Caki2 (cell line): ENCODE measurements around the gene CSNK2B. TPM values are rescaled to one million over a fixed set of nuclear protein-coding genes. Genes with fewer than 3 reads are reported as not detected.
A peak's percentile ranks its signal among the peaks of the same experiment; 100 is the strongest.
"Not testable (repeated sequence)": the region's sequence is repeated elsewhere in the genome, so short reads cannot be mapped to it uniquely, and the experiment has no call there.

Source experiments
- DNase-seq: peaks from one replicate; pipeline ENCODE4 v3.0.0-alpha.2; 2015; ENCODE audit warnings: low read depth
- in situ Hi-C: cut with HindIII; loops from 2 replicates; pipeline ENCODE4 v1.10.0; 2016; ENCODE audit warnings: low sequenced_read_pairs, low pct_unique_long_range_greater_than_20kb, mixed read lengths
- total RNA-seq: library from RNA; depleted of rRNA; stranded (reverse); fragments of >200 nt; shearing (Covaris generic); gene quantifications from 2 replicates; pipeline ENCODE4 v1.2.3, GENCODE V29; 2014; ENCODE audit warnings: low replicate concordance

The CSNK2B gene
- total RNA-seq, 1 experiment from 2014 or later, result 104 TPM

DNA sequence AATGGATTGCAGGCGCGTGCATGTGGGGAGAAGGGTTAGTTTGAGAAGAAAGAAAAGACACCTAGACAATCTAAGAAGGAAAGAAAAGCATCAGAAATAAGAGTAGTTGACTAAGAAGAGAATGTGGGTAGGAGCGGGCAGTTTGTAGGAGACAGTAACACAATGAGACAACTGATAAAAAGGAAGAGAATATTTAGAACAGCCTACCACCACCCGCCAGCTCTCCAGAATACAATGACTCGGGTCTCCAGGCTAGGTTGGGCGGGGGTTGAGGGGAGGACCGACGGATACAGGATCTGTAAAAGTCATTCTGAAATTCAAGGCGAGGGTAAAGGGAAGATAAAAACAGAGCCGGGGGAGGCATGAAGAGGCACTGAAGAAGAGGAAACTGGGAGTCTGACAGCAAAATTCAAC, 36.5 kb downstream of the CSNK2B start:
- no peak for DNase-seq
- in situ Hi-C loops, result no loop called here

DNA sequence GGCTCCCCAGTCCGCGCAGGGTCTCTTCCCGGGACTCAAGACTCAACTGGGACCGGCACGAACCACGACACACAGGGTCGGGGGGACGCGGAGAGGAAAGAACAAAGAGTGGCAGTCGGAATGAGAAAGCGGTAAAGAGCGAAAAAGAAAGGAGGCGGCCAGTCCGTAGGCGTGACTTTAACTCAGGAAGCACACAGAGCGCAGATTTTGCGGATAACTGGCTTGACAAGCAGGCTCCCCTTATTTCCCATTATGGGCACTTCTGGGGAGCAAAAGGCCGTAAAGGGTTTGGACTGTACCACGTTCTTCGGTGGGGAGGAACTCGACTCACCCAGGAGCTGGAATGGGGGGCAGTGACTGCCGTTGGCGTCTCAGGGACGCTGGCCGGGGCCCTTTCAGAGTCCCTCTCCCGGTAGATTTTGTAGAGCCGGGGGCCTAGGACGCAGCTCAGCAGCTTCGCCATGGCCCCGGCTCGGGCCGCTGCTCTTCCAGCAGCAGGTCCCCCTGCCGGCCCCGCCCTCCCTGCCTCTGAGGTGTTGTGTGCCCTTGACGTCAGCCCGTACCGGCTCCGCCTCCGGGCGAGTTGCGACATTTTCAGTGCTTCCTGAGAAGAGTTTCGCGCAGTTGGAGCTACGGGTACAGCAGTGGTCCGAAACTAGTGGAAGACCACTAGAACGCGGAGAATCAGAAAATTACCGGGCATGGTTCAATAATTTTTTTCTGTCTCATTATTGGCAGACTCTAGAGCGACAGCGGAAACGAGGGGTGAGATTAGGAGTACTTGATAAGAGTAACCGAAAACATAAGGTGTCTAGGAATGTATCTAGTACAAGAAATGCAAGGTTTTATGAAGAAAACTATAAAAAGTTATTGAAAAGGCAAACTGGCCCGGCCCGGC, 37.2 kb downstream of the CSNK2B start, which contains the start of gene ABHD16A:
Gene ABHD16A, minus strand, starts transcription at position 506 of the 898 bp plus-strand sequence. Its CDS starts 43 bp downstream, at position 463.
- peak; percentile 94 for DNase-seq
- in situ Hi-C loops, result no loop called here

DNA sequence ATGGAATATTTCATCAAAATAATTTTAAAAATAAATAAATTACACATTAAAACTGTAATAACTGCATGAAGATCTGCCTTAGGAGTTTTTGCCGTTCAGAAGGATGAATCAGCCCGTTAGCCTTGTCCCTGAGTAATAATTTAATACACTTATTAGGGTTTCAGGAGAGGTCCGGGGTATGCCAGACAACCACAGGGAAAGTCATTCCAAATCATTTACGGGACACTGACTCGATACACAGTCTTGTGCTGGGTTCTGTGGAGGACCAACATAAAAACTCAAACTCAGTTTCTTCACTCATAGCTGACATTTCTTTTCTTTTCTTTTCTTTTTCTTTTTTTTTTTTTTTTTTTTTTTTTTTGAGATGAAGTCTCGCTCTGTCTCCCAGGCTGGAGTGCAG, 40.1 kb downstream of the CSNK2B start:
- DNase-seq, result no peak
- in situ Hi-C loops, result no loop called here

DNA sequence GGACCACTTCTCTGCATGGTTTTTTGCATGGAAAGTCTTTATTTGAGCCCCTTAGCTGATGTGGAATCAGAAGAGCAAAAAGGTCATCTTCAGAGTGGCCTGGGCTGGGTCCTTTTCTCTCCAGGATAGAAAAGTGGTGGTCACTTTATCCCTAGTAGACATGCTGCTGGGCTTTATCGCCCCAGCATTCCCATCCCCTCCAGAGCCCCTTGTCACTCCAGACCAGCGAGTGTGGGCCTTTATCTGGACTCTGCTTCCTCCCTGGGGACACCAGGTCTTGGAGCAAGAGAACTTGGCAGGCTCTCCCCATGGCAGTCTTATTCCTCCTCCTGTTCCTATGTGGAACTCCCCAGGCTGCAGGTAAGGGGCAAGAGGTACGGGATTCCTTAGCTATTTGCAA, 40.7 kb downstream of the CSNK2B start, which contains the start of gene LY6G6F:
Gene LY6G6F, plus strand, starts transcription at position 268 of the 400 bp plus-strand sequence. Its CDS starts 41 bp downstream, at position 309.
- in situ Hi-C loops, result no loop called here
- DNase-seq, result no peak

DNA sequence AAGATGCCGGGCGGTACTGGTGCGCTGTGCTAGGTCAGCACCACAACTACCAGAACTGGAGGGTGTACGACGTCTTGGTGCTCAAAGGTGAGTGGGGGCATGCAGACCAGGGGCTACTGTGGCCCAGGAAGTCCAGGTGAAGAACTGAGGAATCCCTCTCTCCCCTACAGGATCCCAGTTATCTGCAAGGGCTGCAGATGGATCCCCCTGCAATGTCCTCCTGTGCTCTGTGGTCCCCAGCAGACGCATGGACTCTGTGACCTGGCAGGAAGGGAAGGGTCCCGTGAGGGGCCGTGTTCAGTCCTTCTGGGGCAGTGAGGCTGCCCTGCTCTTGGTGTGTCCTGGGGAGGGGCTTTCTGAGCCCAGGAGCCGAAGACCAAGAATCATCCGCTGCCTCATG, 41.8 kb downstream of the CSNK2B start:
- in situ Hi-C loops, result no loop called here
- DNase-seq, result no peak

DNA sequence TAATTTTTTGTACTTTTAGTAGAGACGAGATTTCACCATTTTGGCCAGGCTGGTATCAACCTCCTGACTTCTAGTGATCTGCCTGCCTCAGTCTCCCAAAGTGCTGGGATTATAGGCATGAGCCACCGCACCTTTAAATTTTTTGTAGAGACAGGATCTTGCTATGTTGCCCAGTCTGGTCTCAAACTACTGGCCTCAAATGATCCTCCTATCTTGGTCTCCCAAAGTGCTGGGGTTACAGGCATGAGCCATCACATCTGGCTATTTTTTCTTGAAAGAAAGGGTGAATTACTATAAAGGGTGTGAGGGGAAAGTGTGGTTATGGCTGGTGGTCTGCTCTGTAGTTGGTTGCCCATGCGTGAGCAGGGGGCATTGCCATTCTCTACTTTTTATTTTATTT, 42.3 kb downstream of the CSNK2B start:
- no peak for DNase-seq
- in situ Hi-C loops, result no loop called here

DNA sequence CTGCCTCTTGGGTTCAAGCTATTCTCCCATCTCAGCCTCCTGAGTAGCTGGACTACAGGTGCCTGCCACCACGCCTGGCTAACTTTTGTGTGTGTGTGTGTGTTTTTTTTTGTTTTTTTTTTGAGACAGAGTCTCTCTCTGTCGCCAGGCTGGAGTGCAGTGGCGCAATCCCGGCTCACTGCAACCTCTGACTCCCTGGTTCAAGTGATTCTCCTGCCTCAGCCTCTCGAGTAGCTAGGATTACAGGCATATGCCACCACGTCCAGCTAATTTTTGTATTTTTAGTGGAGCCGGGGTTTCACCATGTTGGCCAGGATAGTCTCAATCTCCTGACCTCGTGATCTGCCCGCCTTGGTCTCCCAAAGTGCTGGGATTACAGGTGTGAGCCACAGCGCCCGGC, 43.3 kb downstream of the CSNK2B start:
- DNase-seq, in situ Hi-C loops: not testable (repeated sequence)

DNA sequence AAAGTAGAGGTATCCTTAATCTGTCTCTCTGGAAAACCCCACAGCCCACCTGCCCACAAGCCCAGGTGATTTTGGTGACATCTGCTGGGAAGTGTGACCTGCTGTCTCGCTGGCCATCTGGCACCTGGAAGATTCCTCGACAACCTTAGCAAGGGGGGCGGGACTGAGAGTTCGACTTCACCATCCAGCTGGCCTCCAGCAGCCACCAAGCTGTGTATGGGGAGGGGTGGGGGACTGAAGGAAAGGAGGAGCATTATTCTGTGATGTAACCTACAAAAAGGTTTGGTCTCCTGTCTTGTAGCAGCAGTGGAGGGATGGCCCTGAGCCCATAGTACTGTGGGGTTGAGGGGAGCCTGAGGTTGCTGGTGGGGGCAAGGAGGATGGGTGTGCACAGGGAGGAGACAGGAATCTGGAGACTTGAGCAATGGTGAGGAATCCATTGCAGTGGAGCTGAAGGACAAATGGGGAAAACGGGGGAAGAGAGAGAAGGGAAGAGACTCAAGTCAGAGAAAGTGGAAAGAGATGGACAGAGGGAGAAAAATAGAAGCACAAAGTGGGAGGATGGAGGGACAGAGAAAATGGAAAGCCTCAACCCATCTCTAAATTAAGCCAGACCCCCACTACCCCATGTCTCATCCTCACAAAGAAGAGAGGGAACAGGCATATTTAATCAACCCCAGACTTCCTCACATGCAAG, 44.8 kb downstream of the CSNK2B start:
- in situ Hi-C loops, result no loop called here
- DNase-seq, result no peak

DNA sequence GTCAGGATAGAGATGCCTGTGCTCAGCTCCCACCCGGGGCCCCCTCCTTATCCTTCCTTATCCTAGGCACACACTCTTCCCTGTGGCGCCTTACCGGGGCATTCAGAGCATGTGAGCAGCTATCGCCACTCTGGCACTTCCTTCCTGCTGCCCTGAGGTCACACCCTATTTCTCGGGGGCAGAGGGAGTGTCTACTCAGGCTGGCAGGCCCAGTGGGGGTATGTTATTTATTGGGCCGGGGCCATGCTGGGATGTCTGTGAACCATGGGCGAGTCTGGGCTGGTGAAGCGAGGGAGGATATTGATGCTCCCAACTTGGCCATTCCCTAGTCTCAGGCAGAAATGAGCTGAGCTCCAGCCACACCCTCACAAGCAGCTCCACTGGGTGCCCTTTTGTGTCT, 45.4 kb downstream of the CSNK2B start:
- in situ Hi-C loops, result no loop called here

DNA sequence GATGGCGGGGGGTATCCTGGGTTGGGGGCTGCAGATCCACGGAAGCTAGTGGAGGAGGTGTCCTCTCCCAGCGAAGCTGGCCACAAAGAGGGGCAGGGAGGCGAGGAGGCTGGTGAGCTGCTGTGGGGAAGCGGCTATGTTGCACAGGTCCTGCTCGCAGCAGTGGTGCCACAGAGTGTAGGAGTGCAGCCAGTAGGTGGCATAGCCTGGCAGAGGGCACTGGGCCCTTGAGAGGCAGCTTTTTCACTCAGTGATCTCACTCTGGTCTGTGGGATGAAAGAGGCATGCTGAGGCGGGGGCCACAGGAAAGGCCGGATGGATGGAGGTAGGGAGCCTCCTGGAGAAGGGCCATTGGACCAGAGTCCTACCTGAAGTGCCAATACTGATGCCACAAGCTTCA, 46.4 kb downstream of the CSNK2B start:
- in situ Hi-C loops, result no loop called here

More for the DNA sequence above, 45.4 kb downstream of the CSNK2B start:
- no peak for DNase-seq

DNA sequence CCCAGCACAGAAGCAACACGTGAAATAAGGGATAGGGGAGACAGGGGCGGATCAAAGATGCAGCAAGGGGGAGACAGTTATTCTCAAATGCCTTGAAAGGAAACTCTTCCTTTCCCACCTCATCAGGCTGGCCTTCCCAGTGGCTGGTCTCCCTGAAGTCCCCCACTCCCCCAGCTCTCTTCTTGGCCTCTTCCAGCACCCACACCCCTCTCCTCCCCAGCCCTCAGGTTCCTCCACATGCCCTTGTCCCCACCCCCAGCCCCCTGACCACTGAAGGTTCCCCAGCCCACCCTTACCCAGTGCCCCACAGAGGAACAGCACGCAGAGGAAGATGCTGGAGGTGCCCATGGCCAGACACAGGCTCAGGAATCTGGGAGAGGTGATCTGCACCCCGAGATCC, 47.6 kb downstream of the CSNK2B start:
- in situ Hi-C loops, result no loop called here
- no peak for DNase-seq

More for the DNA sequence above, 46.4 kb downstream of the CSNK2B start:
- DNase-seq, result no peak

DNA sequence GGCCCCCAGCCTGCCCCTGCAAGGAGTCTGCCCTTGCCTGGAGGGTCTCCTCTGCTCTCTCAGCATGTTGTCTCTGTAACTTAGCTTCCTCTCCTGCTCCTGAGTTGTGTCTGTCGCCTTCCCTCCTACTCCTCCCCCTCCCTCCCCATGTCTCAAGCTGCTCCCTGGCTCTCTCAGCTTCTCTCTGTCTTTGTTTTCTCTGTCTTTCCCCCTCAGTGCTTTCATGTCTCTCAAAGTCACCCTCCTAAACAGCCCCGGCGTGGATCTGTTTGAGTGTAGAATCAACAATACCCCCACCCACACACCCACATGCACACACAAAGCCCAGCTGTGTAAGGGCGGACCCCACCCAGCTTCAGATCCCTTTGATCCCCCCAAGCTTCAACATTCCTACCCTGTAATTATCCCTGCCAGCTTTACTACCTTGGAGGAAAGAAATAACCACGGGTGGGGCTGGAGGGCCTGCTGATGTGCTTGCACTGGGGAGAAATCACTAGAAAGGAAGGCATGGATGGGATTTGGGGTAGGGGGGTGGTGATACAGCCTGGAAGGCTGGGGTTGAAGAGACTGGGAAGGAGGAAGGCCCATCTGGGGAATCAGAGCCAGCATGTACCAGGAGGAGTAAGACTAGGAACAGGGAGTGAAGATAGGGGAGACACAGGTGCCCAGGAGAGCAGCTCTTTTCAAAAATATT, 48.3 kb downstream of the CSNK2B start:
- no peak for DNase-seq
- in situ Hi-C loops, result no loop called here

DNA sequence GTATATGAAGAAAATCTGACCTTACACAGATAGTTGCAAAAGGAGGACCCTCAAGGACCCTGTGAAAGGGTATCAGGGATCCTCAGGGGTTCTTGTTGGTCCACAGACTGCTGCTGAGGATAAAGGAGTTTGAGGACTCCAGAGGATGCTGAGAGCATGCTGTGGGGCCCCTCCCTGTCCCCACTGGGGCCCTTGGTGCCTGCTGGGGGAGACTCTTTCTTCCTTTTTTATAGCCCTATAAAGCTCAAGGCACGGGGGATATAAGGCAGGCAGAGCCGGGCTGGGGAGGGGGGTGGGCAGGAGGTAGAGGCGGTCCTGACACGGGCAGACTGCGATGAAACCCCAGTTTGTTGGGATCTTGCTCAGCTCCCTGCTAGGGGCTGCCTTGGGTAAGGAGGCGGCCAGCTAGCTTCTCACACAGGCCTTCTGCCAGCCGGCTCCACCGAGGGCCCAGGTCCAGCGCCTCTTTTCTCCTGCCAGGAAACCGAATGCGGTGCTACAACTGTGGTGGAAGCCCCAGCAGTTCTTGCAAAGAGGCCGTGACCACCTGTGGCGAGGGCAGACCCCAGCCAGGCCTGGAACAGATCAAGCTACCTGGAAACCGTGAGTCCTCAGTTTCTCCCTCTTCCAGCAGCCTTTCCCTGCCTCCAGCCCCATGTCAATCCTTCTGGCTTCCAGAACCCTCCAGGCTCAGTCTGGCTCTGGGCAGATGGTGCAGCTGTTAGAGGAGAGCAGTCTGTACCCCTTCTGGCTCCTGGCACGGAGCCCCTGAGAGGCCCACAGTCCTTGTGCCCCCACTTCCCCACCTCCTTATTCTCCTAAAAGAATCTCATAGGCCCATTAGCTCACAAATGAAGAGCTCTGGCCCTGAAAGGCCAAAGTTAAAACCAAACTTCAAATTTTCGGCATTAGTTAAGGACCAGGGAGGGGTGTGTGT, 49.4 kb downstream of the CSNK2B start, which contains the start of gene LY6G6D:
Gene LY6G6D, plus strand, starts transcription at position 327 of the 937 bp plus-strand sequence. Its CDS starts 8 bp downstream, at position 335.
- in situ Hi-C loops, result no loop called here
- DNase-seq, result no peak

DNA sequence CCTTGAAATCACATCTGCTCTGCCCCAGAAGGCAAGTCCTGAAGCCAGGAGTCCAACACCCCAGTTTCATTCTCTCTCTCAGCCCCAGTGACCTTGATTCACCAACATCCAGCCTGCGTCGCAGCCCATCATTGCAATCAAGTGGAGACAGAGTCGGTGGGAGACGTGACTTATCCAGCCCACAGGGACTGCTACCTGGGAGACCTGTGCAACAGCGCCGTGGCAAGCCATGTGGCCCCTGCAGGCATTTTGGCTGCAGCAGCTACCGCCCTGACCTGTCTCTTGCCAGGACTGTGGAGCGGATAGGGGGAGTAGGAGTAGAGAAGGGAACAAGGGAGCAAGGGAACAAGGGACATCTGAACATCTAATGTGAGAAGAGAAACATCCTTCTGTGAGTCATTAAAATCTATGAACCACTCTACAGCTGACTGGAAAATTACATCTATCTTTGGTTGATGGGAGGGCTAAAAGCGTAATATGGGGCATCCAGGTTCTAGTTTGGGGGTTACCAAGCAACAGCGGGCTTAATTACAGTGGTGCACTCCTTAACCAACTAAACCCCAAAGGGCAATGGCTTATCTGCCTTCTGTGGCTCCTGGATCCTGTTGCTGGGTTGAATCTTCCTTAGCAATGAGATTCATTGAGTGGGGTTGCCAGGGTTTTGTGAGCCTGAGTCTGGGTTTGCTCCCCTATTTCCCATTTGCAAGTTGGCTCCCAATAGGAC, 51.8 kb downstream of the CSNK2B start:
- no peak for DNase-seq
- in situ Hi-C loops, result no loop called here

DNA sequence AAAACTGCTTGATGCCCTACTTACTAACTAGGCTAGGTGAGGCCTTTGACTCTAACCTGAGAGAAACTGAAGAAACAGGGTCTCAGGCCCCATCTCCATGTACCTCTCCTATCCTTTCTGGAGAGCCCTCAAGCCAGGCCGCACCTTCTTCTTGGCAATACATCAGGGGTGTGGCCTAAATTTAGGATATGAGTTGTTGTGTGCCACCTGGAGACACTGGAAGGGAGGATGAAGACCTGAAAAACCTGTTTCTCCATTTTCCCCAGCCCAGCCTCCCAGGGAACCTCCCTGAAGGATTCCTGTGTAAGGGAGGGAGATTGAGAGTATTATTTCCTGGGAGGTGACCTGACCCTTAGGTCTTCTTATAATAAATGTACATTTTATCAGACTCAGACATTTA, 52.4 kb downstream of the CSNK2B start:
- in situ Hi-C loops, result no loop called here
- DNase-seq, result no peak

DNA sequence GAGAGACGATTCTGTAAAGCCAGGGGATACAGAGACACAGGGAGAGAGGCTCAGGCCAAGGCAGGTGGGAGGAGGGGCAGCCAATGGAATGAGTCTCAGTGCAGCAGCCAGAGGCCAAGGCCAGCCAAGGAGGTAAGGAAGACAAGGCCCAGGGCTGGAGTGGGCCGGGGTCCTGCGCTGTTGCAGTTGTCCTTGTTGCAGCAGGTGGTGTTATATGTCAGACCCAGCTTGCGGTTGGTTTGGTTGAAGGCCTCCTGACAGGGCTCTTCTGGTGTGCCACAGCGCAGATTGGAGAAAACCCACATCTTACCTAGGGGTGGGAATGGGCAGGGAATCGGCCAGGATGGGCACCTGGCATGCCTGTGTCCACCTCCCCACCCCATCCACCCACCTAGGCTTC, 53.1 kb downstream of the CSNK2B start:
- in situ Hi-C loops, result no loop called here

More for the DNA sequence above, 53.1 kb downstream of the CSNK2B start:
- no peak for DNase-seq
